ENCODE measurements around the gene ZNF638.
"Not testable (repeated sequence)": the region's sequence is repeated elsewhere in the genome, so short reads cannot be mapped to it uniquely, and the experiment has no call there.

Gene ZNF638

DNA sequence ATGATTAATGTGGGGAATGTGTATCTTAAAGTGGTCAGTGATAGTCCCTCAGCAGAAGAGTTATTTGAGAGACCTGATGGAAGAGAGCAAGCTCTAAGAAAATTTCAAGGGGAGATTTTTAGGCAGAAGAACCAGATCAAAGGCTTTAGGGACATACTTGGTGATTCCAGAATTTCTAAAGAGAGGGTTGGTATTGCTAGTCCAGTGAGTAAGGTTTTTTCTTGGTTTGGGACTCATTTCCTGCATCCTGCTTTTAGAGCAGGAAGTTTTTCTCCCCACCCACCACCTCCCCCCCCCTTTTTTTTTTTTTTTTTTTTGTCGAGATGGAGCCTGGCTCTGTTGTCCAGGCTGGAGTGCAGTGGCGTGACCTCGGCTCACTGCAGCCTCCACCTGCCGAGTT is 79.1 kb downstream of the ZNF638 start:
- no peak for DNase-seq (ENCODE audit: low read depth in 2 of 2)

DNA sequence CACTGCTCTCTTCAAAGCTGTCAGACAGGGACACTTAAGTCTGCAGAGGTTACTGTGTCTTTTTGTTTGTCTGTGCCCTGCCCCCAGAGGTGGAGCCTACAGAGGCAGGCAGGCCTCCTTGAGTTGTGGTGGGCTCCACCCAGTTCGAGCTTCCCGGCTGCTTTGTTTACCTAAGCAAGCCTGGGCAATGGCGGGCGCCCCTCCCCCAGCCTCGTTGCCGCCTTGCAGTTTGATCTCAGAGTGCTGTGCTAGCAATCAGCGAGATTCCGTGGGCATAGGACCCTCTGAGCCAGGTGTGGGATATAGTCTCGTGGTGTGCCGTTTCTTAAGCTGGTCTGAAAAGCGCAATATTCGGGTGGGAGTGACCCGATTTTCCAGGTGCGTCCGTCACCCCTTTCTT is 85.3 kb downstream of the ZNF638 start:
- not testable (repeated sequence) for DNase-seq (ENCODE audit: low read depth in 2 of 2)

DNA sequence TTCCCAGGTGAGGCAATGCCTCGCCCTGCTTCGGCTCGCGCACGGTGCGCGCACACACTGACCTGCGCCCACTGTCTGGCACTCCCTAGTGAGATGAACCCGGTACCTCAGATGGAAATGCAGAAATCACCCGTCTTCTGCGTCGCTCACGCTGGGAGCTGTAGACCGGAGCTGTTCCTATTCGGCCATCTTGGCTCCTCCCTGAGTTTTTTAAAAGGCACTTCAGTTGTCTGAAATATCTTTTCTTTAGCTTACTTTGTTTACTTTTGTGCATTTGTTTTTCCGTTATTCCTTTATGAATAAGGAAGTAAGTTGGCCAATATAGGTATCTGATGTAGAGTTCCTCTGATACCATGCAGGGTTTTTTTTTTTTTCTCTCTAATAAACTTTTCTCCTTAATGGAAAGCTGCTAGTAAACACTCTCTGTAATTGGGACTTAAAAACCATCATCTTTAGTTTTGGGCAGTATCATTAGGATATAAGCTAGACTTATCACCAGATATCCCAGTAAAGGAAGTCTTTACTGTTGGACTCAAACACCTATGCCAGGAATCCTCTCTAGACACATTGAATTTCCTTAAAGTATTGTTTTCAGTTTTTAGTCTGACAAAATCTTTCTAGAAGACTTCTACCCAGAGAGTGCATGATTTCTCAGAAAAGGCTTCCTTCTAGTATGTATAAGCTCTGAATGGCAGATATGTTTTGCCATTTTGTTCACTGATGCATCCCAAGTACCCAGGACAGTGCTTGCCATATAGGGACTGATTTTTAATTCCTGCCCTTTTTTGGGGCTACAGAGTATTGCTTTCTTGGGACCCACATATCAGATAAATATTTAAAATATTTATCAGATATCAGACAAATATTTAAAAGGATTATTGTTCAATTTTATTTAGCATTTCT is 86.0 kb downstream of the ZNF638 start:
- DNase-seq (ENCODE audit: low read depth in 2 of 2): no peak

GRCh38 chr2:71419145-71419544 is 87.6 kb downstream of the ZNF638 start:
- DNase-seq (ENCODE audit: low read depth in 2 of 2): no peak

DNA sequence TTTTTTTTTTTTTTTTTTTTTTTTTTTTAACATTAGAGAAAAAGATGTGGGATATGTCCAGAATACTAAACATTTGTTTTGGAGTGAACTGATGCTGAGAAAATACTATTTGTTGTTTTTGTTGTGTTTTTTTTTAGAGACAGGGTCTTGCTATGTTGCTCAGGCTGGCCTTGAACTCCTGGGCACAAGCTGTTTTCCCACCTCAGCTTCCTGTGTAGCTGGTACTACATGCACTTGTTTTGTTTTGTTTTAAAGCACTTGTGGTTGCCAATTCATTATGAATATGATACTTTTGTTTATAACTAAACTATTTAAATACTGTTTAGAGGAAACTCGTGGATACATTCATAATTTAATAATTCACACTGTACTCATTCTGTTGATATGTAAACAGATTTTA is 88.4 kb downstream of the ZNF638 start:
- DNase-seq (ENCODE audit: low read depth in 2 of 2): no peak

GRCh38 chr2:71422786-71423185 is 91.2 kb downstream of the ZNF638 start:
- DNase-seq (ENCODE audit: low read depth in 2 of 2): no peak

DNA sequence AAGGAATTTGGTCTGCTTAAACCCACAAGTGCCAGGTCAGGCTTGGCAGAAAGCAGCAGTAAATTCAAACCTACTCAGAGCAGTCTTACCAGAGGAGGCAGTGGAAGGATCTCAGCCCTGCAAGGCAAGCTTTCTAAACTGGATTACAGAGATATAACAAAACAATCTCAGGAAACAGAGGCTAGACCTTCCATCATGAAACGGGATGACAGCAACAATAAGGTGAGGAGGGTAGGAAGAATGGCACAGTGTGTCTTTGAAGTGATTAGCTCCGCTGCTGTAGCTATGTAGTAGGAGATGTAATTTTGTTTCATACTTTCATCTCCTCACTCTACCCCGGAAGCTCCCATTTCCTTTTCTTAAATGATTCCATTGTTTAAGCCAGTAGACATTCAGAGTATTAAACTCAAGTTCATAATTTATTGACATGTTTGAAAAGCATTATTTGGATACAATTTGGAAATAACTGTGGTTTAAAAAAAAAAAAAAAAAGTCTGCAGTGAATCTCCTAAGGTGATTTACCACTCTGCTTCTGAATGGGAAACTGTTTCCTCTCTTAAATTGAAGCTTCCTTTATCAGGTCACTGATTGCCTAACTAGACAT is 92.3 kb downstream of the ZNF638 start:
- no peak for DNase-seq (ENCODE audit: low read depth in 2 of 2)

- DNase-seq (ENCODE audit: low read depth in 2 of 2): no peak
Measured at GRCh38 chr2:71426721-71427120, 95.1 kb downstream of the ZNF638 start.

GRCh38 chr2:71428472-71429383 is 97.1 kb downstream of the ZNF638 start:
- DNase-seq (ENCODE audit: low read depth in 2 of 2): no peak

- DNase-seq (ENCODE audit: low read depth in 2 of 2): not testable (repeated sequence)
Measured at GRCh38 chr2:71445142-71445541, 113.6 kb downstream of the ZNF638 start.

DNA sequence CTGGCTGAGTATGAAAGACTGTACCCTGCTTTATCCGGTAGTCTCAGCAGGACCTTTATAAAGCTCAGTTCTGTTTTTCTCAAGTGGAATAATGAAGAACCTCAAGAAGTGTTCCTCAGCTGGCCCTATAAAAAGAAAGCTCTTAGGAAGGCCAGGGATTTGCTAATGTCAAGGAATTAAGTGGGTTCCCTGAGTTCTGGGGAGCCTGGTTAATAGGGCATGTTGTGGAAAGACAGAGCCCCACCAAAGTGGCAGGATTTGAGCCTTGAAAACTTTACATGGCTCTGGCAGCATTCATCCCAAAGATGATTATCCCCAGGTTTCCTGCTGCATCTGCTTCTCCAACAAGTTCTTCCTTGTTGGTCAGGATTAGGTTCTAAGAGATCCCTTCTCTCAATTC is 114.9 kb downstream of the ZNF638 start:
- no peak for DNase-seq (ENCODE audit: low read depth in 2 of 2)

GRCh38 chr2:71449343-71449742 is 117.8 kb downstream of the ZNF638 start:
- no peak for DNase-seq (ENCODE audit: low read depth in 2 of 2)

DNA sequence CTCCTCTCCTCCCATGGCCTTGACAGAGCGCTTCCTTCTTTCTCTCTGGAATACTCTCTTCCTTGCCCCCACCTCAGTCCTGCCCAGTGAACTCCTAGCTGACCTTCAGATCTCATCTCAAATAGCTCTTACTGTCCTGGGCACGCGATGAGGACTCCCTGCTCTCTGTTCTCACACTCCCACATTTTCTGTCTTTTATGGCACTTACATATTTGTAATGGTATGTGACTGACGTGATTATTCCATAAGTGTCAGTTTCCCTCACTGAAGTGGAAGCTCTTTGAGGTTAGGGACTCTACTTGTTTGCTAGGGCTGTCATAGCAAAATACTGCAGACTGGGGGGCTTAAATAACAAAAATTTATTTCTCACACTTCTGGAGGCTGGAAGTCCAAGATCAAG is 120.1 kb downstream of the ZNF638 start:
- no peak for DNase-seq (ENCODE audit: low read depth in 2 of 2)

DNA sequence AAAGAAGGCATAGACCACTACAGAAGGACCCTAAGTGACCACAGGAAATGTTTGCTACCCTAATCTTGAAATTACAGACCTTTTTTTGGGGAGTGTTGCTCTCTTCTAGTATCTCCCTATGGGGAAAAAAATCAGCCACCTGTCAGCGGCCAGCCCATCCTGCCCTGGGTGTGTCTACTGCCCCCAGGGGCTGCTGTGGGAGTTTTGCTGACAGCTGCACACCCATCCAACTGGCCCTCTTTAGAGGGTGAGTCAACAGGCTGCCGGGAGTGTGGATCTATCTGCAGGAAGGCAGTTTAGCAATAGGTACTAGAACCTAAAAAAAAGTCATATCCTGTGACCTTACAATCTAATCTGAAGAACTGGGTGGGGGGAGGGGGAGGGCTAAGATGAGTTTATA is 121.0 kb downstream of the ZNF638 start:
- no peak for DNase-seq (ENCODE audit: low read depth in 2 of 2)

DNA sequence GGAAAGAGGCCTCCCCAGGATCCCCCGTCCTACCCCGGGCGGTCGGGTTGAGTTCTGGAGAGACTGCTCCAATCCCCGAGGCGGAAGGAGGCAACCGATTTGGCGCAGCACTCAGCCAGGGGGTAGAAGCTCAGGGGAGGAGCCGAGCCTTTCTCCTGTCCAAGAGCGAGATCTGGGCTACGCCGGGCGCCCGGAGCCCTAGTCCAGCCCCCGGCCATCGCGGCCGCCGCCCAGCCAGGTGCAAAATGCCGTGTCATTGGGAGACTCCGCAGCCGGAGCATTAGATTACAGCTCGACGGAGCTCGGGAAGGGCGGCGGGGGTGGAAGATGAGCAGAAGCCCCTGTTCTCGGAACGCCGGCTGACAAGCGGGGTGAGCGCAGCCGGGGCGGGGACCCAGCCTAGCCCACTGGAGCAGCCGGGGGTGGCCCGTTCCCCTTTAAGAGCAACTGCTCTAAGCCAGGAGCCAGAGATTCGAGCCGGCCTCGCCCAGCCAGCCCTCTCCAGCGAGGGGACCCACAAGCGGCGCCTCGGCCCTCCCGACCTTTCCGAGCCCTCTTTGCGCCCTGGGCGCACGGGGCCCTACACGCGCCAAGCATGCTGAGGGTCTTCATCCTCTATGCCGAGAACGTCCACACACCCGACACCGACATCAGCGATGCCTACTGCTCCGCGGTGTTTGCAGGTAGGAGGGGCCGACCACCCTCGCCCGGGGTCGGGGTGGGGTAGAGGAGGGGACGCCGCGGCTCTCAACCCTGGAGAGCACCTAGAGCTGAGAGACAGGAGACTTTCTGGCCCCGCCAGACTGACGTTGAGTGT is 122.0 kb downstream of the ZNF638 start, which contains the start of gene DYSF:
Gene DYSF (plus strand): TSS at position 158 of the 817 bp plus-strand sequence.
- DNase-seq (ENCODE audit: low read depth in 2 of 2): no peak

- DNase-seq (ENCODE audit: low read depth in 2 of 2): no peak
Measured at GRCh38 chr2:71454221-71455010, 122.8 kb downstream of the ZNF638 start.

GRCh38 chr2:71455011-71455740 is 123.6 kb downstream of the ZNF638 start:
- no peak for DNase-seq (ENCODE audit: low read depth in 2 of 2)

GRCh38 chr2:71455741-71456569 is 124.4 kb downstream of the ZNF638 start:
- DNase-seq (ENCODE audit: low read depth in 2 of 2): no peak

DNA sequence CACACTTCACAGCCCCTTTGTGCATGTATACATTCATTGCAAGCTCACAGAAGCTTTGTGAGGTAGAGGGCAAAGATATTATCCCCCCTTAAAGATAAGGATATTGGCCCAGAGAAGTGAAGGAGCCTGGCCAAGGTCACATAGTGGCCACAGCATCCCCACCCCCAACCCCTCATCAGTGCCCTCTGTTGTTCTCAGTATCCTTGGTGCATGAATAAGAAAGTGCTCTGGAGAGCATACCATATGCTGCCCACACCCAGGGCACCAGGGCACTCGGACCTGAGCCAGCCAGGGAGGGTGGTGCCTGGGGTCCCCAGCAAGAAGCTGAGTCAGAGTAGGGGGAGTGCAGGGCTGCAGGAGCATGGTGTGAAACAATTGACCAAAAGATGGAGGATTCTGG is 125.0 kb downstream of the ZNF638 start:
- DNase-seq (ENCODE audit: low read depth in 2 of 2): no peak

Data from stimulated activated CD8-positive, alpha-beta memory T cell treated with anti-CD3 and anti-CD28 coated beads, Interleukin-2, amount 100 ng/mL, for 48 hours (primary cell).